Measurements from ENCODE around the gene L3MBTL4.

L3MBTL4 gene

GRCh38 chr18:6326566-6326965, 88.1 kb downstream of the L3MBTL4 start:
- Mint-ChIP-seq H3K27me3 (no peaks in the 10 kb centered on the region), H3K4me1 (ENCODE audit: low read depth) (no peaks in the 10 kb centered on the region), H3K36me3 (ENCODE audit: low read depth) (no peaks in the 10 kb centered on the region), H3K9me3 (peaks cover 37% of the 10 kb centered on the region), H3K27ac (no peak overlapping the region), H3K4me3 (no peak overlapping the region)
- no peak for DNase-seq

- Mint-ChIP-seq H3K27ac (no peak overlapping the region), H3K4me3 (no peak overlapping the region), H3K27me3 (no peaks in the 10 kb centered on the region), H3K36me3 (ENCODE audit: low read depth) (no peaks in the 10 kb centered on the region), H3K4me1 (ENCODE audit: low read depth) (no peaks in the 10 kb centered on the region), H3K9me3 (peaks cover 53% of the 10 kb centered on the region)
- DNase-seq, result no peak
These were observed 91.3 kb downstream of the L3MBTL4 start for GRCh38 chr18:6323319-6323889.

GRCh38 chr18:6315517-6316331, 99.0 kb downstream of the L3MBTL4 start:
- H3K4me3 Mint-ChIP-seq, result no peak overlapping the region
- no peak for DNase-seq
- H3K36me3 Mint-ChIP-seq (ENCODE audit: low read depth), result no peaks in the 10 kb centered on the region
- no peaks in the 10 kb centered on the region for H3K4me1 Mint-ChIP-seq (ENCODE audit: low read depth)
- H3K9me3 Mint-ChIP-seq, result peaks cover 22% of the 10 kb centered on the region
- no peak overlapping the region for H3K27ac Mint-ChIP-seq
- no peaks in the 10 kb centered on the region for H3K27me3 Mint-ChIP-seq

GRCh38 chr18:6313415-6313814, 101.3 kb downstream of the L3MBTL4 start:
- no peaks in the 10 kb centered on the region for H3K4me1 Mint-ChIP-seq (ENCODE audit: low read depth)
- no peak overlapping the region for H3K27ac Mint-ChIP-seq
- H3K36me3 Mint-ChIP-seq (ENCODE audit: low read depth), result no peaks in the 10 kb centered on the region
- H3K27me3 Mint-ChIP-seq, result no peaks in the 10 kb centered on the region
- no peak for DNase-seq
- H3K9me3 Mint-ChIP-seq, result peaks cover 10% of the 10 kb centered on the region
- H3K4me3 Mint-ChIP-seq, result no peak overlapping the region

GRCh38 chr18:6311456-6312215, 103.1 kb downstream of the L3MBTL4 start:
- no peaks in the 10 kb centered on the region for H3K36me3 Mint-ChIP-seq (ENCODE audit: low read depth)
- H3K27ac Mint-ChIP-seq, result no peak overlapping the region
- no peaks in the 10 kb centered on the region for H3K4me1 Mint-ChIP-seq (ENCODE audit: low read depth)
- no peaks in the 10 kb centered on the region for H3K27me3 Mint-ChIP-seq
- DNase-seq, result no peak
- H3K4me3 Mint-ChIP-seq, result no peak overlapping the region
- peaks cover 5% of the 10 kb centered on the region for H3K9me3 Mint-ChIP-seq

- Mint-ChIP-seq H3K4me1 (ENCODE audit: low read depth) (no peaks in the 10 kb centered on the region), H3K9me3 (peaks cover 5% of the 10 kb centered on the region), H3K4me3 (no peak overlapping the region), H3K36me3 (ENCODE audit: low read depth) (no peaks in the 10 kb centered on the region), H3K27ac (no peak overlapping the region), H3K27me3 (no peaks in the 10 kb centered on the region)
- DNase-seq, result no peak
These were observed 104.0 kb downstream of the L3MBTL4 start for GRCh38 chr18:6310714-6311113.

GRCh38 chr18:6297875-6298274, 116.8 kb downstream of the L3MBTL4 start:
- Mint-ChIP-seq H3K4me3 (no peak overlapping the region), H3K4me1 (ENCODE audit: low read depth) (no peaks in the 10 kb centered on the region), H3K36me3 (ENCODE audit: low read depth) (no peaks in the 10 kb centered on the region), H3K27me3 (no peaks in the 10 kb centered on the region), H3K9me3 (no peaks in the 10 kb centered on the region), H3K27ac (no peak overlapping the region)
- DNase-seq, result no peak

GRCh38 chr18:6294148-6294784, 120.4 kb downstream of the L3MBTL4 start:
- H3K9me3 Mint-ChIP-seq, result no peaks in the 10 kb centered on the region
- no peaks in the 10 kb centered on the region for H3K4me1 Mint-ChIP-seq (ENCODE audit: low read depth)
- no peaks in the 10 kb centered on the region for H3K27me3 Mint-ChIP-seq
- no peak for DNase-seq
- H3K4me3 Mint-ChIP-seq, result no peak overlapping the region
- H3K36me3 Mint-ChIP-seq (ENCODE audit: low read depth), result no peaks in the 10 kb centered on the region
- no peak overlapping the region for H3K27ac Mint-ChIP-seq

- Mint-ChIP-seq H3K36me3 (ENCODE audit: low read depth) (no peaks in the 10 kb centered on the region), H3K27me3 (no peaks in the 10 kb centered on the region), H3K27ac (no peak overlapping the region), H3K4me1 (ENCODE audit: low read depth) (no peaks in the 10 kb centered on the region), H3K9me3 (no peaks in the 10 kb centered on the region), H3K4me3 (no peak overlapping the region)
- DNase-seq, result no peak
These were observed 124.9 kb downstream of the L3MBTL4 start for GRCh38 chr18:6289843-6290242.

- no peak for DNase-seq
- no peaks in the 10 kb centered on the region for H3K27me3 Mint-ChIP-seq
- no peaks in the 10 kb centered on the region for H3K4me1 Mint-ChIP-seq (ENCODE audit: low read depth)
- no peaks in the 10 kb centered on the region for H3K9me3 Mint-ChIP-seq
- no peaks in the 10 kb centered on the region for H3K36me3 Mint-ChIP-seq (ENCODE audit: low read depth)
- H3K4me3 Mint-ChIP-seq, result no peak overlapping the region
- H3K27ac Mint-ChIP-seq, result no peak overlapping the region
These were observed 128.1 kb downstream of the L3MBTL4 start for GRCh38 chr18:6286585-6286984.

GRCh38 chr18:6284761-6285160, 129.9 kb downstream of the L3MBTL4 start:
- Mint-ChIP-seq H3K9me3 (no peaks in the 10 kb centered on the region), H3K4me1 (ENCODE audit: low read depth) (no peaks in the 10 kb centered on the region), H3K27ac (no peak overlapping the region), H3K36me3 (ENCODE audit: low read depth) (no peaks in the 10 kb centered on the region), H3K4me3 (no peak overlapping the region), H3K27me3 (no peaks in the 10 kb centered on the region)
- no peak for DNase-seq

- H3K4me1 Mint-ChIP-seq (ENCODE audit: low read depth), result no peaks in the 10 kb centered on the region
- no peaks in the 10 kb centered on the region for H3K27me3 Mint-ChIP-seq
- no peaks in the 10 kb centered on the region for H3K9me3 Mint-ChIP-seq
- no peak overlapping the region for H3K27ac Mint-ChIP-seq
- DNase-seq, result no peak
- H3K4me3 Mint-ChIP-seq, result no peak overlapping the region
- H3K36me3 Mint-ChIP-seq (ENCODE audit: low read depth), result no peaks in the 10 kb centered on the region
These were observed 130.4 kb downstream of the L3MBTL4 start for GRCh38 chr18:6284300-6284699.

GRCh38 chr18:6281874-6282273, 132.8 kb downstream of the L3MBTL4 start:
- no peaks in the 10 kb centered on the region for H3K9me3 Mint-ChIP-seq
- no peak overlapping the region for H3K4me3 Mint-ChIP-seq
- H3K27ac Mint-ChIP-seq, result no peak overlapping the region
- no peaks in the 10 kb centered on the region for H3K27me3 Mint-ChIP-seq
- no peak for DNase-seq
- no peaks in the 10 kb centered on the region for H3K4me1 Mint-ChIP-seq (ENCODE audit: low read depth)
- H3K36me3 Mint-ChIP-seq (ENCODE audit: low read depth), result no peaks in the 10 kb centered on the region

GRCh38 chr18:6280211-6280743, 134.4 kb downstream of the L3MBTL4 start:
- no peak for DNase-seq
- H3K36me3 Mint-ChIP-seq (ENCODE audit: low read depth), result no peaks in the 10 kb centered on the region
- H3K27me3 Mint-ChIP-seq, result no peaks in the 10 kb centered on the region
- no peak overlapping the region for H3K27ac Mint-ChIP-seq
- no peaks in the 10 kb centered on the region for H3K9me3 Mint-ChIP-seq
- H3K4me3 Mint-ChIP-seq, result no peak overlapping the region
- H3K4me1 Mint-ChIP-seq (ENCODE audit: low read depth), result no peaks in the 10 kb centered on the region
